ENCODE measurements around the gene SLC39A11. TPM values are rescaled to one million over a fixed set of nuclear protein-coding genes. Genes with fewer than 3 reads are reported as not detected.

SLC39A11 gene
- polyA plus RNA-seq, 3 donors: 16.6 to 27.9 (median 26.6) TPM

- Histone ChIP-seq H4K20me1 (ENCODE audit: insufficient read depth, low read length) (peaks cover 20% of the 10 kb centered on the region), H2AFZ (ENCODE audit: insufficient read depth, low read depth, low read length, poor library complexity, severe bottlenecking) (no peak overlapping the region), H3K9me3 (replicated peaks in 1 of 2; ENCODE audit: control insufficient read depth in 1 of 2, insufficient read depth in 1 of 2, low read length in 2 of 2) (no peaks in the 10 kb centered on the region), H3K4me3 (replicated peaks in 1 of 3; ENCODE audit: low read depth in 2 of 3, low read length in 3 of 3) (no peak overlapping the region), H3K9ac (ENCODE audit: insufficient read depth, low read length, poor library complexity, severe bottlenecking) (no peak overlapping the region), H3K36me3 (replicated peaks in 1 of 2; ENCODE audit: control insufficient read depth in 1 of 2, insufficient read depth in 2 of 2, low read length in 2 of 2) (peaks cover 4 to 38% of the 10 kb centered on the region in 2 donors), H3K27me3 (ENCODE audit: control insufficient read depth in 2 of 2, insufficient read depth in 2 of 2, low read length in 2 of 2) (no peaks in the 10 kb centered on the region), H3K4me2 (replicated peaks; ENCODE audit: extremely low read depth, low read length, poor library complexity, severe bottlenecking) (no peak overlapping the region), H3K27ac (ENCODE audit: low read depth in 1 of 2, low read length in 2 of 2) (no peak overlapping the region), H3K4me1 (ENCODE audit: control insufficient read depth in 1 of 2, insufficient read depth in 2 of 2, low read length in 2 of 2) (peaks cover 58 to 59% of the 10 kb centered on the region in 2 donors), H3K79me2 (ENCODE audit: insufficient read depth, low read length) (peaks cover 88% of the 10 kb centered on the region)
- 100% methylated on average over 1 of the region's 3 CpGs for WGBS (ENCODE audit: insufficient coverage)
- intact Hi-C loops (cut with micrococcal nuclease): no loop called here
- peaks cover 83% of the 10 kb centered on the region for H3K4me1 Mint-ChIP-seq
- peak overlapping the region in 1 of 7 donors; percentile 65 for H3K27ac Mint-ChIP-seq
- no peak overlapping the region for H3K4me3 Mint-ChIP-seq
- DNase-seq: no peak
- H3K27me3 Mint-ChIP-seq (ENCODE audit: low read depth in 3 of 3): peaks cover 0 to 1% (median 0%) of the 10 kb centered on the region in 3 donors
- no peaks in the 10 kb centered on the region for H3K9me3 Mint-ChIP-seq
- no peak for TF ChIP-seq CTCF (IDR thresholded peaks at IDR 0.05)
- peaks cover 25 to 40% of the 10 kb centered on the region in 2 donors for H3K36me3 Mint-ChIP-seq
These were observed 27.1 kb downstream of the SLC39A11 start for GRCh38 chr17:73065376-73065775.

- peaks cover 88% of the 10 kb centered on the region for H3K79me2 ChIP-seq (ENCODE audit: insufficient read depth, low read length)
- H3K27me3 ChIP-seq (ENCODE audit: control insufficient read depth in 2 of 2, insufficient read depth in 2 of 2, low read length in 2 of 2): no peaks in the 10 kb centered on the region
- intact Hi-C loops (cut with micrococcal nuclease): no loop called here
- no peak overlapping the region for H3K9ac ChIP-seq (ENCODE audit: insufficient read depth, low read length, poor library complexity, severe bottlenecking)
- Mint-ChIP-seq H3K4me1 (peaks cover 81% of the 10 kb centered on the region), H3K27ac (peak overlapping the region; percentile 40 to 88 (median 77)), H3K27me3 (ENCODE audit: low read depth in 3 of 3) (peaks cover 0 to 1% (median 0%) of the 10 kb centered on the region in 3 donors), H3K36me3 (peaks cover 25 to 36% of the 10 kb centered on the region in 2 donors), H3K4me3 (no peak overlapping the region), H3K9me3 (no peaks in the 10 kb centered on the region)
- DNase-seq: peak in 1 of 3 donors; percentile 15
- no peak overlapping the region for H2AFZ ChIP-seq (ENCODE audit: insufficient read depth, low read depth, low read length, poor library complexity, severe bottlenecking)
- TF ChIP-seq CTCF (IDR thresholded peaks at IDR 0.05): no peak
- H3K27ac ChIP-seq (ENCODE audit: low read depth in 1 of 2, low read length in 2 of 2): peak overlapping the region; percentile 6 to 63
- H3K9me3 ChIP-seq (replicated peaks in 1 of 2; ENCODE audit: control insufficient read depth in 1 of 2, insufficient read depth in 1 of 2, low read length in 2 of 2): no peaks in the 10 kb centered on the region
- 0% methylated on average over 3 of the region's 6 CpGs for WGBS (ENCODE audit: insufficient coverage)
- peaks cover 61 to 62% of the 10 kb centered on the region in 2 donors for H3K4me1 ChIP-seq (ENCODE audit: control insufficient read depth in 1 of 2, insufficient read depth in 2 of 2, low read length in 2 of 2)
- H4K20me1 ChIP-seq (ENCODE audit: insufficient read depth, low read length): peaks cover 16% of the 10 kb centered on the region
- H3K4me2 ChIP-seq (replicated peaks; ENCODE audit: extremely low read depth, low read length, poor library complexity, severe bottlenecking): no peak overlapping the region
- H3K36me3 ChIP-seq (replicated peaks in 1 of 2; ENCODE audit: control insufficient read depth in 1 of 2, insufficient read depth in 2 of 2, low read length in 2 of 2): peaks cover 4 to 29% of the 10 kb centered on the region in 2 donors
- no peak overlapping the region for H3K4me3 ChIP-seq (replicated peaks in 1 of 3; ENCODE audit: low read depth in 2 of 3, low read length in 3 of 3)
These were observed 28.2 kb downstream of the SLC39A11 start for GRCh38 chr17:73064084-73064938.
